IPS-20b (cell line): ENCODE results near the gene SBF2.
"Not testable (repeated sequence)": the region's sequence is repeated elsewhere in the genome, so short reads cannot be mapped to it uniquely, and the experiment has no call there.

Source experiments
- H3K27ac ChIP-seq: one replicate; pipeline ENCODE4 v1.5.1; 2013; ENCODE audit warnings: low read length
- H3K27me3 ChIP-seq: 2 replicates; pipeline ENCODE4 v1.6.1; 2013; ENCODE audit warnings: mild to moderate bottlenecking, low read length, inconsistent platforms; ENCODE audit not compliant: insufficient read depth
- H3K36me3 ChIP-seq: 2 replicates; pipeline ENCODE4 v1.6.1; 2013; ENCODE audit warnings: low read depth, mild to moderate bottlenecking, inconsistent platforms, low read length, moderate library complexity; ENCODE audit not compliant: insufficient read depth
- H3K4me1 ChIP-seq: 2 replicates; pipeline ENCODE4 v1.6.1; 2013; ENCODE audit warnings: mild to moderate bottlenecking, control low read depth, inconsistent platforms, low read length, moderate library complexity; ENCODE audit not compliant: insufficient read depth
- H3K4me3 ChIP-seq: 2 replicates; pipeline ENCODE4 v1.5.1; 2013; ENCODE audit warnings: mild to moderate bottlenecking, low read length, inconsistent platforms
- H3K9ac ChIP-seq: 2 replicates; pipeline ENCODE4 v1.6.1; 2013; ENCODE audit warnings: low read depth, mild to moderate bottlenecking, inconsistent platforms, low read length, moderate library complexity
- H3K9me3 ChIP-seq: 2 replicates; pipeline ENCODE4 v1.6.1; 2013; ENCODE audit warnings: mild to moderate bottlenecking, low read depth, low read length, inconsistent platforms; ENCODE audit not compliant: insufficient read depth

SBF2 gene

GRCh38 chr11:9914064-9914463 is 380.0 kb downstream of the SBF2 start:
- no peaks in the 10 kb centered on the region for H3K27me3 ChIP-seq

GRCh38 chr11:9905960-9906791 is 387.8 kb downstream of the SBF2 start:
- Histone ChIP-seq H3K36me3 (no peaks in the 10 kb centered on the region), H3K4me3 (peak overlapping the region; percentile 42; the same call in 1 of the 2 replicates), H3K9ac (peak overlapping the region; percentile 46), H3K9me3 (no peaks in the 10 kb centered on the region), H3K4me1 (peaks cover 32% of the 10 kb centered on the region), H3K27ac (peak overlapping the region; percentile 3), H3K27me3 (no peaks in the 10 kb centered on the region)

More at GRCh38 chr11:9914064-9914463, 380.0 kb downstream of the SBF2 start:
- Histone ChIP-seq H3K9ac (no peak overlapping the region), H3K27ac (no peak overlapping the region), H3K4me3 (no peak overlapping the region), H3K4me1 (no peaks in the 10 kb centered on the region), H3K9me3 (no peaks in the 10 kb centered on the region), H3K36me3 (no peaks in the 10 kb centered on the region)

- H3K27ac ChIP-seq: peak overlapping the region; percentile 13
- H3K9me3 ChIP-seq: no peaks in the 10 kb centered on the region
- no peaks in the 10 kb centered on the region for H3K36me3 ChIP-seq
- H3K27me3 ChIP-seq: no peaks in the 10 kb centered on the region
- H3K4me3 ChIP-seq: peak overlapping the region; percentile 42; the same call in 1 of the 2 replicates
- peaks cover 32% of the 10 kb centered on the region for H3K4me1 ChIP-seq
- peak overlapping the region; percentile 46 for H3K9ac ChIP-seq
These were observed 388.5 kb downstream of the SBF2 start for GRCh38 chr11:9905501-9905951.

- Histone ChIP-seq H3K36me3 (no peaks in the 10 kb centered on the region), H3K9ac (no peak overlapping the region), H3K27me3 (no peaks in the 10 kb centered on the region), H3K4me1 (peaks cover 32% of the 10 kb centered on the region), H3K4me3 (no peak overlapping the region), H3K27ac (no peak overlapping the region), H3K9me3 (no peaks in the 10 kb centered on the region)
These were observed 390.4 kb downstream of the SBF2 start for GRCh38 chr11:9903579-9903978.

GRCh38 chr11:9901943-9902342 is 392.1 kb downstream of the SBF2 start:
- Histone ChIP-seq H3K9me3 (no peaks in the 10 kb centered on the region), H3K27ac (no peak overlapping the region)

GRCh38 chr11:9900253-9900652 is 393.8 kb downstream of the SBF2 start:
- H3K27ac ChIP-seq, H3K4me1 ChIP-seq, H3K9ac ChIP-seq, H3K9me3 ChIP-seq, H3K4me3 ChIP-seq, H3K27me3 ChIP-seq, H3K36me3 ChIP-seq: not testable (repeated sequence)

More at GRCh38 chr11:9901943-9902342, 392.1 kb downstream of the SBF2 start:
- H3K4me1 ChIP-seq: peaks cover 22% of the 10 kb centered on the region
- no peak overlapping the region for H3K4me3 ChIP-seq
- no peaks in the 10 kb centered on the region for H3K36me3 ChIP-seq
- no peak overlapping the region; the same call in 1 of the 2 replicates for H3K9ac ChIP-seq
- no peaks in the 10 kb centered on the region for H3K27me3 ChIP-seq

GRCh38 chr11:9899676-9900075 is 394.3 kb downstream of the SBF2 start:
- Histone ChIP-seq H3K36me3 (peaks cover 5% of the 10 kb centered on the region; the same call in 1 of the 2 replicates), H3K27me3 (no peaks in the 10 kb centered on the region), H3K27ac (no peak overlapping the region), H3K9ac (no peak overlapping the region), H3K4me3 (no peak overlapping the region), H3K4me1 (peaks cover 5% of the 10 kb centered on the region; the same call in 1 of the 2 replicates), H3K9me3 (peaks cover 6% of the 10 kb centered on the region; the same call in 1 of the 2 replicates)

GRCh38 chr11:9896902-9897301 is 397.1 kb downstream of the SBF2 start:
- Histone ChIP-seq H3K27me3 (no peaks in the 10 kb centered on the region), H3K4me1 (peaks cover 5% of the 10 kb centered on the region; the same call in 1 of the 2 replicates), H3K27ac (no peak overlapping the region)

GRCh38 chr11:9895006-9895405 is 399.0 kb downstream of the SBF2 start:
- Histone ChIP-seq H3K36me3 (peaks cover 5% of the 10 kb centered on the region; the same call in 1 of the 2 replicates), H3K27me3 (no peaks in the 10 kb centered on the region), H3K9me3 (peaks cover 6% of the 10 kb centered on the region; the same call in 1 of the 2 replicates), H3K4me3 (no peak overlapping the region), H3K4me1 (peaks cover 3% of the 10 kb centered on the region; the same call in 1 of the 2 replicates), H3K27ac (no peak overlapping the region), H3K9ac (no peak overlapping the region)

More at GRCh38 chr11:9896902-9897301, 397.1 kb downstream of the SBF2 start:
- Histone ChIP-seq H3K9ac (no peak overlapping the region), H3K36me3 (peaks cover 5% of the 10 kb centered on the region; the same call in 1 of the 2 replicates), H3K9me3 (peaks cover 6% of the 10 kb centered on the region; the same call in 1 of the 2 replicates), H3K4me3 (no peak overlapping the region)

GRCh38 chr11:9893474-9893873 is 400.5 kb downstream of the SBF2 start:
- Histone ChIP-seq H3K9ac (no peak overlapping the region), H3K4me3 (no peak overlapping the region), H3K27ac (no peak overlapping the region), H3K27me3 (no peaks in the 10 kb centered on the region), H3K4me1 (peaks cover 9% of the 10 kb centered on the region; the same call in 1 of the 2 replicates), H3K36me3 (peaks cover 5% of the 10 kb centered on the region; the same call in 1 of the 2 replicates), H3K9me3 (peaks cover 6% of the 10 kb centered on the region; the same call in 1 of the 2 replicates)

GRCh38 chr11:9888938-9889337 is 405.1 kb downstream of the SBF2 start:
- Histone ChIP-seq H3K27me3 (no peaks in the 10 kb centered on the region), H3K4me1 (peaks cover 16% of the 10 kb centered on the region), H3K4me3 (no peak overlapping the region), H3K9ac (no peak overlapping the region), H3K36me3 (no peaks in the 10 kb centered on the region), H3K27ac (no peak overlapping the region), H3K9me3 (no peaks in the 10 kb centered on the region)

- peaks cover 13% of the 10 kb centered on the region for H3K4me1 ChIP-seq
- no peaks in the 10 kb centered on the region for H3K9me3 ChIP-seq
- H3K4me3 ChIP-seq: no peak overlapping the region
- H3K36me3 ChIP-seq: no peaks in the 10 kb centered on the region
- H3K9ac ChIP-seq: no peak overlapping the region
- no peak overlapping the region for H3K27ac ChIP-seq
- H3K27me3 ChIP-seq: no peaks in the 10 kb centered on the region
These were observed 406.5 kb downstream of the SBF2 start for GRCh38 chr11:9887472-9887871.
